Endothelial cell of umbilical vein (primary cell): ENCODE results near the gene LIPI.

ENCODE experiments used
- CTCF ChIP-seq, 2 donors: IDR thresholded peaks; 1 replicate in 1 of 2; 2 replicates in 1 of 2; pipeline ENCODE4 v1.5.1; 2011; ENCODE audit warnings: low read length in 2 of 2, mild to moderate bottlenecking in 2 of 2, moderate library complexity in 2 of 2, control low read depth in 1 of 2, inconsistent platforms in 1 of 2, low read depth in 1 of 2; ENCODE audit not compliant: insufficient read depth in 1 of 2; ENCODE audit errors: extremely low read depth in 1 of 2
- EZH2 ChIP-seq: IDR thresholded peaks from 2 replicates; pipeline ENCODE4 v1.6.1; 2012; ENCODE audit warnings: borderline replicate concordance, low read depth, mild to moderate bottlenecking, moderate library complexity, low read length, inconsistent platforms; ENCODE audit not compliant: severe bottlenecking
- FOS ChIP-seq: IDR thresholded peaks from 2 replicates; pipeline ENCODE4 v1.6.1; 2011; ENCODE audit warnings: mild to moderate bottlenecking, low read length, moderate library complexity, borderline replicate concordance; ENCODE audit not compliant: insufficient read depth
- MAX ChIP-seq: IDR thresholded peaks from 2 replicates; pipeline ENCODE4 v1.6.1; 2011; ENCODE audit not compliant: insufficient read depth, insufficient read length
- POLR2A ChIP-seq: IDR thresholded peaks from 2 replicates; pipeline ENCODE4 v1.6.1; 2012; ENCODE audit warnings: low read depth, mild to moderate bottlenecking, control low read depth, low read length
- POLR2AphosphoS5 ChIP-seq: IDR thresholded peaks from 2 replicates; pipeline ENCODE4 v1.6.1; 2012; ENCODE audit warnings: low read depth, mild to moderate bottlenecking, control low read depth, low read length, moderate library complexity; ENCODE audit not compliant: insufficient read depth

GRCh38 chr21:14236180-14236579 is 25.4 kb upstream of the LIPI start:
- TF ChIP-seq CTCF (IDR thresholded peaks at IDR 0.05; ENCODE audit: extremely low read depth in 1 of 2, insufficient read depth in 1 of 2, low read depth in 1 of 2, low read length in 2 of 2) (no peak), POLR2AphosphoS5 (no peak), EZH2 (no peak), POLR2A (no peak), MAX (no peak), FOS (no peak)
